ENCODE results near the gene AFM. TPM values are rescaled to one million over a fixed set of nuclear protein-coding genes. Genes with fewer than 3 reads are reported as not detected.

The AFM gene
- total and polyA plus RNA-seq, 2 donors (not counting 3 experiments of a cell fraction or from before 2014, with no cell fraction given) = not detected

DNA sequence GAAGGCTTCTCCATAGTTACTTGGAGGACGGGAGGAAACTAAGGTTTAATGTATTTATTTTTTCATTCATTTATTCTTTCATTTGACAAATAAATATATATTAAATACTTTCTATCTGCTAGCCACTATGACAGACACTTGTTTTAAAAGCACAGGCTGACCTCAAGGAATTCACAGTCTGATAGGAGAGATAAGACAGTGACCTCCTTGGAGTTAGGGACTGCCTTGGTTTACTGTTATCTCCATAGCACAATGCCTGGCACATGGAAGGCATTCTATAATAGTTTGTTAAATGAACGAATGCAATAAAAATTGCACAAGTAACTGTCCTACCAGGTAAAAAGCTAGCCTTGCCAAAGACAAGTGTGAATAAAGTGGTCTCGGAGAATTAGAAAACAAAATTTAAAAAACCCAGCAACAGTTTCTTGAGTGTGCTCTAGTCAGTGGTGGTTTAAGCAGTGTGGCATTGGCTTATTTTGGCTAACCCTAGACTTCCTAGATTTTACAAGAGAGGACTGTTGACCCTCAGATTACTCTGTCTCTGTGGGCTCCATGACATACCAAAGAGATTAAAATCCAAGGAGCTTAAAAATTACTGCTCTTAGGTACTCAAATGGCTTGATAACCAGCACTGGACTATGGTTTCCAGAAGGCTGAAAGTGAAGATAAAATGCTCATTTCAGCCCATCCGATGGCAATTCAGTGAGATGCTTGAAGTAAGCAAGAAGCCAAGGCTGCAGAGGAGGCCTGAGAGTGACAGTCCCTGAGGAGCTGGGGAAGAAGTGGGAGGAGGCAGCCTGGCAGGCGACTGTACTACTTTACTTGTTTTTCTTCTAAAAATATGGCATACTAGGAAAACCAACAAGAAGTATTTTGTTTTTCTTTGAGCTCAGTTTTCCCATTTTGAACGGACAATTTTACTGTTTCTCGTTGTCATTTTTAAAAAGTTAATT, 35.9 kb upstream of the AFM start:
- H2AFZ ChIP-seq (ENCODE audit: low read depth, low read length) = no peak overlapping the region
- no peaks in the 10 kb centered on the region for H3K9me3 ChIP-seq (replicated peaks; ENCODE audit: control insufficient read depth, insufficient read depth, low read length)
- no peak overlapping the region for H3K9ac ChIP-seq (replicated peaks; ENCODE audit: extremely low read depth, insufficient read depth, low read length)
- DNase-seq (ENCODE audit: low read depth, low spot score) (no peak), FAIRE-seq (no peak)
- TF ChIP-seq, protein P1, sequence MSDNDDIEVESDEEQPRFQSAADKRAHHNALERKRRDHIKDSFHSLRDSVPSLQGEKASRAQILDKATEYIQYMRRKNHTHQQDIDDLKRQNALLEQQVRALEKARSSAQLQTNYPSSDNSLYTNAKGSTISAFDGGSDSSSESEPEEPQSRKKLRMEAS (IDR thresholded peaks at IDR 0.05; ENCODE audit: insufficient read depth, insufficient read length) = no peak
- no peak for TF ChIP-seq FOS (IDR thresholded peaks at IDR 0.05; ENCODE audit: borderline replicate concordance, insufficient read depth, low read length)
- TF ChIP-seq POLR2A (IDR thresholded peaks at IDR 0.05; ENCODE audit: low read depth, low read length) = no peak
- TF ChIP-seq GATA2 (IDR thresholded peaks at IDR 0.05; ENCODE audit: insufficient read depth, insufficient read length, low read depth, low read length) = no peak
- no peak for TF ChIP-seq POLR2AphosphoS5 (IDR thresholded peaks at IDR 0.05; ENCODE audit: insufficient read depth, low read depth, low read length)
- TF ChIP-seq JUN (IDR thresholded peaks at IDR 0.05; ENCODE audit: borderline replicate concordance, insufficient read depth, insufficient read length, low read depth) = no peak
- no peak for TF ChIP-seq EZH2 (IDR thresholded peaks at IDR 0.05; ENCODE audit: borderline replicate concordance, low read depth, low read length, severe bottlenecking)
- no peak for TF ChIP-seq MYC (IDR thresholded peaks at IDR 0.05; ENCODE audit: low read depth, low read length)
- TF ChIP-seq, protein P2, sequence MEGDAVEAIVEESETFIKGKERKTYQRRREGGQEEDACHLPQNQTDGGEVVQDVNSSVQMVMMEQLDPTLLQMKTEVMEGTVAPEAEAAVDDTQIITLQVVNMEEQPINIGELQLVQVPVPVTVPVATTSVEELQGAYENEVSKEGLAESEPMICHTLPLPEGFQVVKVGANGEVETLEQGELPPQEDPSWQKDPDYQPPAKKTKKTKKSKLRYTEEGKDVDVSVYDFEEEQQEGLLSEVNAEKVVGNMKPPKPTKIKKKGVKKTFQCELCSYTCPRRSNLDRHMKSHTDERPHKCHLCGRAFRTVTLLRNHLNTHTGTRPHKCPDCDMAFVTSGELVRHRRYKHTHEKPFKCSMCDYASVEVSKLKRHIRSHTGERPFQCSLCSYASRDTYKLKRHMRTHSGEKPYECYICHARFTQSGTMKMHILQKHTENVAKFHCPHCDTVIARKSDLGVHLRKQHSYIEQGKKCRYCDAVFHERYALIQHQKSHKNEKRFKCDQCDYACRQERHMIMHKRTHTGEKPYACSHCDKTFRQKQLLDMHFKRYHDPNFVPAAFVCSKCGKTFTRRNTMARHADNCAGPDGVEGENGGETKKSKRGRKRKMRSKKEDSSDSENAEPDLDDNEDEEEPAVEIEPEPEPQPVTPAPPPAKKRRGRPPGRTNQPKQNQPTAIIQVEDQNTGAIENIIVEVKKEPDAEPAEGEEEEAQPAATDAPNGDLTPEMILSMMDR (IDR thresholded peaks at IDR 0.05; ENCODE audit: extremely low read depth in 1 of 2, insufficient read depth in 1 of 2, low read depth in 1 of 2, low read length in 2 of 2) = no peak
- no peaks in the 10 kb centered on the region for H3K79me2 ChIP-seq (ENCODE audit: control insufficient read depth, insufficient read depth, low read length)
- BruUV-seq (replicated peaks) = no TSS peak
- ChIA-PET CTCF (interaction anchor here (0.6 to 3.4 kb wide), 48 partner anchors 8 to 1149 kb away, joined by 3 to 24 read pairs (median 4); partner anchors contain the start of gene ANKRD17), POLR2A (no interaction called here)
- dilution Hi-C loops (cut with MboI; ENCODE audit: extremely low pct_ligation_motif_present, low sequenced_read_pairs) (no loop called here), intact Hi-C loops (cut with micrococcal nuclease) (loop anchor here (2.0 to 5.0 kb wide), 2 partner anchors 103 to 135 kb away; no protein-coding TSS in a partner anchor)
- no peaks in the 10 kb centered on the region for H4K20me1 ChIP-seq (replicated peaks; ENCODE audit: control insufficient read depth, extremely low read depth, insufficient read depth, low read length)
- no peak overlapping the region for H3K4me2 ChIP-seq (ENCODE audit: insufficient read depth, low read length)
- H3K4me3 ChIP-seq (replicated peaks in 1 of 3; ENCODE audit: insufficient read depth in 1 of 3, low read depth in 1 of 3, low read length in 3 of 3) = no peak overlapping the region
- H3K4me1 ChIP-seq (ENCODE audit: control insufficient read depth, extremely low read depth, insufficient read depth, low read length) = no peaks in the 10 kb centered on the region
- H3K27me3 ChIP-seq (ENCODE audit: control insufficient read depth in 2 of 2, insufficient read depth in 2 of 2, low read length in 2 of 2) = peaks cover 14 to 42% of the 10 kb centered on the region in 2 experiments
- no peaks in the 10 kb centered on the region for H3K36me3 ChIP-seq (ENCODE audit: control insufficient read depth in 2 of 2, extremely low read depth in 1 of 2, insufficient read depth in 2 of 2, low read length in 2 of 2)
- no peak overlapping the region for H3K27ac ChIP-seq (ENCODE audit: insufficient read depth, low read depth, low read length)
- H3K9me1 ChIP-seq (replicated peaks; ENCODE audit: control insufficient read depth, extremely low read depth, insufficient read depth, low read length) = no peaks in the 10 kb centered on the region

Data from endothelial cell of umbilical vein (primary cell).